GM21515 (cell line): ENCODE results near the gene KANSL3.
"Not testable (repeated sequence)": the region's sequence is repeated elsewhere in the genome, so short reads cannot be mapped to it uniquely, and the experiment has no call there.

Experiments
- ATAC-seq: cut with Tn5 transposase; IDR thresholded peaks from one replicate; pipeline ENCODE4 v1.9.1; 2021; ENCODE audit not compliant: unreplicated experiment

The KANSL3 gene

DNA sequence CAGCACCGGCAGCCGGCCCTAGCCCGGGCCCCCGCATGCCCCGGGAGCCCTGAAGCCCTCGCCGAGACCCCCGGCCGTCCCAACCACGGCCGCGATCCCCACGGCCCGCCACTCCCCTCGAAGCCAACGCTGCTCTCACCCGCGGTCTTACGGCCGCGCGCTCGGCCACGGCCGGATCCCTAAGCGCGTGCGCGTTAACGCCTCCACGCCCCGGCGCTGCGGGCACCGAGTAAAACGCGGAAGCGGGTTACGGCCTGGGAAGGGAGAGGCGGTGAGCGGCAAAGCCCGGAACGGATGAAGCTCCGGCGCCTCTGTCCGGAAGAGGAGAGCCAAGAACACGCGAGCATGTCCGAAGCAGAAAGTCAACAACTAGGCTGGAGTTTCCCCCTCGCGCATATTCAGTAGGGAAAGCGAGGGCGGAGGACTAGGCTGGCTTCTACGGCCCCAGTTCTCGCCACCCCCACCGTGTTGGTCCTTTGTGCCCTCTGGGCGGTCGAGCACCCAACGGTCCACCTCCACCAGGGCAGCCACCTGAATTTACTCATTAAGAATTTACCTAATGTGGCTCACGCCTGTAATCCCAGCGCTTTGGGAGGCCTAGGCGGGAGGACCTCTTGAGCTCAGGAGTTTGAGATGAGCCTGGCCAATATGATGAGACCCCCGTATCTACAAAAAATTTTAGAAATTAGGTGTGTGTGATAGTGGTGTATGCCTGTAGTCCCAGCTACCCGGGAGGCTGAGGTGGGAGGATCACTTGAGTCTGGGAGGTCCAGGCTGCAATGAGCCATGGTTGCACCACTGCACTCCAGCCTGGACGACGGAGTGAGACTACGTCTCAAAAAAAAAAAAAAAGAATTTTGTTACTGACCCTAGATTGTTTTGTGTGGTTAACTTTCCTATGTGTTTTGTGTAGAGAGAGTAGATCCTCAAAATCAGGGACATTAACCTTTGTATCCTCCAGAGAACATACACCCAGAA is at the start of gene KANSL3:
KANSL3 (minus strand) TSS at position 169 of the 978 bp plus-strand sequence. CDS start 1,177 bp downstream, outside the sequence.
- ATAC-seq: peak; percentile 64

DNA sequence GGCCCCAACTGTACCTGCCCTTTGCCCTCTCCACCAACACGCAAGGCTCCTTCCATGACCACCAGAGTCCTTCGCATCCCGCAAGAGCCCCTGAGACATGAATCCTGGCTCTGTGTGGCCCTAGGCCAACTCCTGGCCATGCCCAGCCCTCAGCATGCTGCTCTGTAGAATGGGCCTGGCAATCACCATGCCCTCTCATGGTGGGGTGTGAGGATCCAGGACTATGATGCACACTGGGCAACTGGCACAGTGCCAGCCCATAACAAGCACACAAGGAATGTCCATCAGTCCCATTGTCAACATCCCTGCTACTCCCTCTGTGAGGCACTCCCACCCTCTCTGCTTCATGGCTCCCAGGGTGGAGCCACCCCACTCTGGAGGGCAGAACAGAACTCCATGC is 49.2 kb upstream of the KANSL3 start:
- ATAC-seq: no peak

DNA sequence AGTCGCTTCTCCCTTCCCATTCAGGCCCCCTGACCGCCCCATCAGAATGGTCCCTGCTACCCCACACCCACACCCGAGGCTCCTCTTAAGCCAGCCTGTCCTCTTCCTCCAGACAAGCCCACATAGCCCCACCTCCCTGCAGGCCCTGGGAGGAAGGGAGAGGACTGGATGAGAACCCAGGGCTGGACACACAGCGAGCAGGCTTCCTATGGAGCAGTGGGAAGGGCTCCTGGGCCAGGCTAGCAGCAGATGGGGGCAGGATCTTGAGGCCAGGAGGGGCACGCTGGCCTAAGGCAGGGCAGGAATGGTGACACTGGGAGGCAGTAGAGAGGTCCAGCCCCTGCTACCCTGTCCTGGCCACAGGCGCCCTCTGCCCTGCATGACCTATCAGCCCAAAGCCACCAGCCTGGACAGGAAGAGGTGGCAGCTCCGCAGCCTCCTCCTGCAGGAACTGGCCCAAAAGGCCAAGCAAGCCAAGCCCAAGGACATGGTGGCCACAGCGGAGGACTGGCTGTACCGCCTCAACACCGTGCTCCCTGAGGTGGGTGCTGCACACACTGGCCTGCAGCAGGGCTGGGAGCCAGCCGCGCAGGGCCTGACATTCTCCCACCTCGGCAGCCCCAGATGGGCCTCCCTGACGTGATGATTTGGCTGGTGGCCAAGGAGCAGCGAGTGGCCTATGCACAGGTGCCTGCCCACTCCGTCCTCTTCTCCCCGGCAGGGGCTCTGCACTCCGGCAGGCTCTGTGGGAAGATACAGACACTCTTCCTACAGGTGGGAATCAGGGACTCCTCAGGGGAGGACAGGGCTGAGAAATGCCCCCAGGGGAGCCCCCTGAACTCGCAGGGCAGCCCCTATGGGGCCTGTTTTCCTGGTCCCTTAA is 47.7 kb upstream of the KANSL3 start:
- no peak for ATAC-seq

DNA sequence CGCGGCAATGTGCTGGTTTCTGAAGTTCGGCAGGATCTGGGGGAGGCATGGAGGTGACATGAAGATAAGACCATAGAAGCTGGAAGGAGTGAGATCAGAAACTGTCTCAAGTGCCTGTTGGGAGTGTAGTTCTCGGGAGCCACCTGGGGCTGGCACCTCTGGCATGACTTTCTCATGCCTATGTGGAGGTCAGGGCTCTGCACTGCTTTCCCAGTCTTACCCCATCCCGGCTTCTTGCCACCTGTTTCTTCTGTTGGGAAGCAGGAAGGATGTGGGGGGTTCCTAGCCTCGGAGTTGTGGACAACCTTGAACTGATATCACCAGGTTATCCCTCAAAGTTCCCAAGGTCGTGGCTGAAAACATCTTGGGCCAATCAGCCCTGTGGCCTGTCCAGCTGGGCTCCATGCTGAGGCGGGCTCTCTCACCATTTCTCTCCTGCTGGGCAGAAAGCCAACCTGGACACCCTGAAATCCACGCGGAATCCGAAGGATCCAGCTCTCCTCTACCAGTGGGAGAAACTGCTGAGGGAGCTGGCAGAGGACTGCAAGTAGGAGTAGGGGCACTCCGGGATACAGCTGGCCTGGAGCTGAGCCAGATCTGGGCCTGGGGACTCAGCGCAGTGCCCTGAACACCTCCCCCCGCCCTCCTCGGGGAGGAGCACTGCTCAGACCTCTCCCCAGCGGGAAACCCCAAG is 46.9 kb upstream of the KANSL3 start:
- no peak for ATAC-seq

DNA sequence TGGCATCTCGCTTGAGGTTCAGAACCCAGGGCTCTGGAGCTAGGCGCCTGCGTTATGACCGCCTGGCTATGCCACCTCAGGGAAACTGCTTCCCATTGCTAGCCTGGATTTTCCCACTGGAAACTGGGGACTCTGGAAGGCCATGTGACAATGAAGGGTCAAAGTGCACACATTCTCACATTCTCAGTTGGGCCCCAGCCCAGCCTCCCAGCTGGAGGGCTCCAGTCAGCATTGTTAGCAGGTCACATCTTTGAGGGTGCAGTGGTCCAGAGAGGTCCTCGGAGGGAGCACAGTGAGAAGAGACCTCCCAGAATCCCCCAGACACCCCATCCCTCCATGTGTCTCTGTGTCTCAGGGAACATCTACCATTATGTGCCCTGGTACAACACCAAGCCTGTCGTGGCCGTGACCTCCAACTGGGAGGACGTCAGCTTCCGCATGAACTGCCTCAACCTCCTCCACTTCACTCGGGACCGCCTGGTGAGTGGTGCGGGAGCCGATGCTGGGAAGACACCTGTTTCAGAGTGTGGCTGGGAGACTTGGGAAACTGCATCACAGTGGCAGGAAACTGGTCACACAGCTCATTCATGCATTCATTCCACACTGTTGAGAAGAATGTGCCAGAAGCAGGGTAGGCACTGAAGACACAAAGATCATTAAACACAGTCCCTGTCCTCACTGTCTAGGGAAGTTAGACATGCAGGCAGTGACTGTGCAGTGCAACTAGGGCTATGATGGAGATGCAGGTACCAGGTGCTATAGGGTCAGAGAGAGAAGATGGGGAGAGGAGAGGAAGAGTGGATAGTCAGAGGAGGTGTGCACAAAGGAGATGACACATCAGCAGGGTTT is 46.1 kb upstream of the KANSL3 start:
- ATAC-seq: no peak

DNA sequence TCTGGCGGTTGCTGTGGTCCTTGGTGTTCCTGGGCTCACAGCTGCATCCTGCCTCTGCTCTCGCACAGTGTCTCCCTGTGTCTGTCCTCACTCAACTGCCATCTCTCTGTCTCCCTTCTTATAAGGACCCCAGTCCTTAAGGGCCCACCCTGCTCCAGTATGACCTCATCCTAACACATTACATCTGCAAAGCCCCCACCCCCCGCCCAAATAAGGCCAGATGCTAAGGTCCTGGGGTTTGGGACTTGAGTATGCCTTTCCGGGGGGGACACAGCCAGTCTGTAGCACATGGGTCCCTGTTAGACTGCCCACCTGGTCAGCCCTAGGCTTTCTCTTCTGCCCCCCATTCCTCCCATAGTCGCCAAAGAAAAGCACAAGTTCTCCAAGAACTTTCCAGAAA is 45.2 kb upstream of the KANSL3 start:
- no peak for ATAC-seq

DNA sequence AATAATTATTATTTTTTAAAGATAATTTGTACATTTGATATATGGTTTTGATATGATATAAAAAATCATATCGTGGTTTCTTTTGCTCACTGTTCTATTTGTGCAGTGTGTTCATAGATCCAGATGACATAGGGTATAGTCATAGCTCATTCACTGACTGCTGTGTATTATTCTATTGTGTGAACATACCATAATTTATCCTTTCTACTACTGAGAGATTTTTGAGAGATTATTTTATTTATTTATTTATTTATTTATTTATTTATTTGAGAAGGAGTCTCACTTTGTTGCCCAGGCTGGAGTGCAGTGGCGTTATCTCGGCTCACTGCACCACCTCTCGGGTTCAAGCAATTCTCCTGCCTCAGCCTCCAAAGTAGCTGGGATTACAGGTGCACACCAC is 43.4 kb upstream of the KANSL3 start:
- ATAC-seq: no peak

DNA sequence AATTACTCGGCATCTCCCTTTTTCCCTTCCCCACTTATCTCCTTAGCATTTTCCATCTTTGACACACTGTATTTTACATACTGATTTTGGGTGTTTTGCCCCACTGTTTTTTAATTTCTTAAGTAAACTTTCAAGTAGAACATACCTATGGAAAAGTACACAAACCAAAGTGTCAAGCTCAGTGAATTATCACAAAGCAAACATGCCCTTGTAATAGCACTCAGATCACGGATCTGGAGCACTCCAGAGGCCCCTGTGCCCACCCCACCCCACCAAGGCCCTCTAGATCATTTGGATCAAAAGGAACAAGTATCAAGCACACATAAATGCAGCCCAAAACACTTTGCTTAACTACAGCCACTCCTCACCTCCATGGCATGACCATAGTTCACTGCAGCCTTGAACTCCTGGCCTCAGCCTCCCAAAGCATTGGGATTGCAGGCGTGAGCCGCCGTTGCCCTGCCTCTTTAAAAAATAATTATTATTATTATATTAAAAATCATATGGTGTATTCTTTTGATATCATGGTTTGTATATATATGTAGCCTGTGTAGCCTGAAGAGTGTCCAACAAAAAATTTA is 42.5 kb upstream of the KANSL3 start:
- ATAC-seq: no peak

DNA sequence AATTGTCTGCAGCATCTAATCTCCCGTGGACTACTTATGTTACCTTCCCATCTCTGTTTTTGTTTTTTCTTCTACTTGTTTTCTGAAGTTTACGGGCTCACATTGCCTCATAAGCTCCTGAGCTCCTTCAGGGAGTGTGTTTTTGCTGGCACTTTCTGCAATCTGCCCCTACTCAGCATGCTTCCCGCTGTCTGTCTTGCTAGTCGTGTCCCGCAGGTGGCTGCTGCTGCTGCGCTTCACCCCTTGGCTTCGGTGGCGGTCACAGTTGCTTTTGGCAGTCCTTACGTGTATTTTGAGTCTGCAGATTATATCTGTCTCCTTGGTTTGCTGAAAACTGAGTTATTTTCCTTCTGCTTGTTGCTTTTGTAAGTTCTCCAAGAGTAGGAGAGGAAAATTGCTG is 41.7 kb upstream of the KANSL3 start:
- no peak for ATAC-seq

DNA sequence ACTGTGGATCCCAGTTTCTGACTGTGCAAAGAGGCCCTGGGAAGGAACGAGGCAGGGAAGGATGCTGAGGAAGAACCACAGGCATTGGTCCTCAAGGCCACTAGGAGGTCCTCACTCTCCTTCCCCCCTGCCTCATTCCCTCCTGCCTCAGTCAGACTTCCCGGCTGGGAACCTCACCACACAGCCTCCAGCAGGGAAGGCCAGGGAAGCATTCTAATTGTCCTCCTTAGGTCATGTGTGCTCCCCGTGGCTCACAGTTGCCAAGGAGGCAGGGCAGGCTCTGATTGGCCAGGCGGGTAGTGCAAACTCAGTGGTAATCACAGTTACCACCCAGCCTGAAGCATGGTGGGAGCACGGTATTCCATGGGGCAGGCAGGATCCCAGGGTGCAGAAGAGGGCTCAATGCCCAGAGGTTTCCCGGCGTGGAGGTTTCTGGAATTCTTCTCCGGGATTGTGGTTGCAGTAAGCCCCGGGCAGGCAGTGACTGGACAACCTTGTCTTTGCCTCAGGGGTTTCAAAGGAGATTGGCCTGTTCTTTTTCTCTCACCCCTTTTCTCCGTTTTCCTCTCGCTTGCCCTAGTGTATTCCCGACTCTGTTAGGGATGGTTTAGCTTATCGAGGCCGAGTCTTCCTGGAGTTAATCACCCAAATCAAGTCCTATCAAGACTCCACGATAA is 31.6 kb upstream of the KANSL3 start:
- ATAC-seq: no peak

DNA sequence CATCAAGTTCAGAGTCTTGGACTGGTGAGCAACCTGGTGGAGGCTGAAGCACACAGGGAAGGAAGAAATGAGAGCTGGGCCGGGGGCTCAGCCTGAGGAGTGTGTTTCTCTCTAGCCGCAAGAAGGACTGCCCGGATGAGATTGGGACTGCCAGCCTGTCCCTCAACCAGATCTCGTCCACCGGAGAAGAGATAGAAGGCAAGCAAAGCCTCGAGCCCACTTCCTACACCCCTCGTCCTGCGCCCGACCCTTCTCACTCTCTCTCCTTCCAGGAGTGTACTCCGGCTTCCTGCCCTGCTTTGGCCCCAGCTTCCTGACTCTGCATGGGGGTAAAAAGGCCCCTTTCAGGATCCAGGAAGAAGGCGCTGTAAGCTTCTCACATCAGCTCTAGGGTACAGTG is 30.7 kb upstream of the KANSL3 start:
- ATAC-seq: no peak

DNA sequence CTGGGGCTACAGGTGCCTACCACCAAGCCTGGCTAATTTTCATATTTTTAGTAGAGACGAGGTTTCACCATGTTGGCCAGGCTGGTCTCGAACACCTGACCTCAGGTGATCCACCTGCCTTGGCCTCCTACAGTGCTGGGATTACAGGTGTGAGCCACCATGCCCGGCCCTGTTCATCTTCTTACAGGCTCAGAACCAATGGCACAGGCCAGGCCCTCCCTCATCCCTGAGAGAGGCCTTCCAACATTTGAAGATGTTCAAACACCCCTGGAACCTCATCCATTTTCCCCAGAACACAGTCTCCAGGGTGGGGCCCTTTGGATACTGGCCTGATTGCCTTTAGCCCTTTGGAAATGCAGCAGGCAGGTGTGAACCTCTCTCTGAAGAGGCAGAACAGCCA is 27.6 kb upstream of the KANSL3 start:
- ATAC-seq: not testable (repeated sequence)

DNA sequence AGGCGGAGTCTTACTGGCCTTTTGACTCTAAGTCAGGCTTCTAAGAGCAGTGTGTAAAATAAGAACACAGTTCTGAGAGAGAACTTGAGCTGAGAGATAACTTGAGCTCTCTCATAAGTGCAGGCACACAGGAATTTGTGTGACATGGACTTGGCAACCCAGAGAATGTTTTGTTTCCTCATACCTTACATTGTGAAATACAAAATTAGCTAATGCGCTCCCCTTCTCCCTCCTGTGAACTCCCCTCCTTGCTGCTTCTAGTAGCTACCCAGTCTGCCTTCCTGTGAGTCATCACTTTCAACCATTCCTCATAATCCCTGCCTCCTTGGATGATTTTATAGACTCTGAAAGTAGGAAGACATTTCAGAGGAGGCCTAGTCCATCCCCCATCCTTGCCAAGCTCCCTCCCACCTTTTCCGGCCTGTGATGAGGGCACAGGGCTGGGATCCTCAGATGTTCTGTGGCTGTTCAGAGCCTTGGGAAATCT is 27.0 kb upstream of the KANSL3 start:
- ATAC-seq: no peak

DNA sequence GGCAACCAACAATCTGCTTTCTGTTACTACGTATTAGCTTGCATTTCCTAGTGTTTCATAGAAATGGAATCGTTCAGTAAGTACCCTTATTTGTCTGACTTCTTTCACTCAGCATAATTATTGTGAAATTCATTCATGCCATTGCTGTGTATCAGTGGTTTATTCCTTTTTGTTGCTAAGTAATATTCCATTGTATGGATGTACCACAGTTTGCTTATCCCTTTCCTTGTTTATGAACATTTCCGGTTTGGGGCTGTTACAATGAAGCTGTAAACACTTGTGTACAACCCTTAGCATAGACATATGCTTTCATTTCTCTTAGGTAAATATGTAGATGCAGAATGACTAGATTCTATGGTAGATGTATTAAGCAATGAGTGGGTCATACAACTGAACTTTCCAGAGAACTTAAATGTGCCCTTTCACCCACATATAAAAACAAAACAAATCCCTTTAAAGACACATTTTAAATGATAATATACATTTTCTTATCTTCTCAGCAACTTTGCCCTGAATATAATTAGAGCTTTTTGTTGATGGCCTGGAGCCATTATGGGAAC is 26.3 kb upstream of the KANSL3 start:
- no peak for ATAC-seq

DNA sequence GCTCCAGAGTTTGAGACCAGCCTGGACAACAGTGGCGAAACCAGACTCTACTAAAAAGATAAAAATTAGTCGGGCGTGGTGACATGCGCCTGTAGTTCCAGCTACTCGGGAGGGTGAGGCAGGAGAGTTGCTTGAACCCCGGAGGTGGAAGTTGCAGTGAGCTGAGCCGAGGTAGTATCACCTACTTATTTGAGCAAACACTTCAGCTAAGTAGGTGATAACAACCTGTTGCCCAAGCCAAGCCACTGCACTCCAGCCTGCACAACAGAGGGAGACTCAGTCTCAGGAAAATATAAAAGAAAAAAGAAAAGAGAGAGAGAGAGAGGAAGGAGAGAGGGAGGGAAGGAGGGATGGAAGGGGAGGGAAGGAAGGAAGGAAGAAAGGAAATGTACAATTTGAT is 25.7 kb upstream of the KANSL3 start:
- ATAC-seq: no peak

DNA sequence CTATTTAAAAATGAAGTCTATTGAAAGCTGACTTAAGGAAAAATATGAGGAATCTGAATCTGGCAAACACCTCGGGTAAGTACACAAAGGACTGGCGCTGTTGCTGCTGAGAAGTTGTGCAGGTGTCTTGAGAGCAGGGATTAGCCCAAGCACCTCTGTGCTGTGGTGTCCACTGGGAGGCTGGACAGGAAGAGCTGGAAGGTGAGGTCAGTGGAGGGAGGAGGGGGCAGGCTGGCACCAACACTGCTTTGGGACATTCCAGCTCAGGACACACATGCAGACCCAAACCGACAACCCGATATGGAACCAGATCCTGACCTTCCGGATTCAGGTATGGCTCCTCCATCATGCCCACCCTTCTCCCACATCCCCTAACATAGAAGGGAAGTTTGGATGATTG is 25.1 kb upstream of the KANSL3 start:
- no peak for ATAC-seq

DNA sequence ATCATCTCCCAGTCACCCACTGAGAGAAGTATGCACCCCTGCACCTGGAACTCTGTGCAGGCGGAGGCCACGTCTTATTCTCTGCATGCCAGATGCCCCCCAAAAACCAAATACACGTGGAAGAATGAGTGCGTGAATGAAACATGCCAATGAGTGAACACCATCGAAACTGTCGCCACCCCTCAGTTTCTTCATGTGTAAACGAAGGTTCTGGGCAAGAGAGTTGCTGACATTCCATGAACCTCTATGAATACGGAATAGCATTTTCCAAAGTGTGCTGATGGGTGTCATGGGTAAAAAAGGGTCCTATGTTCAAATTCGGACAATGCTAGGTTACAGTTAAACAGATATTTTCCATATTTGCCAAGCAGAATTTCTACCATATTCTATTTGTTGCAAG is 24.2 kb upstream of the KANSL3 start:
- no peak for ATAC-seq

DNA sequence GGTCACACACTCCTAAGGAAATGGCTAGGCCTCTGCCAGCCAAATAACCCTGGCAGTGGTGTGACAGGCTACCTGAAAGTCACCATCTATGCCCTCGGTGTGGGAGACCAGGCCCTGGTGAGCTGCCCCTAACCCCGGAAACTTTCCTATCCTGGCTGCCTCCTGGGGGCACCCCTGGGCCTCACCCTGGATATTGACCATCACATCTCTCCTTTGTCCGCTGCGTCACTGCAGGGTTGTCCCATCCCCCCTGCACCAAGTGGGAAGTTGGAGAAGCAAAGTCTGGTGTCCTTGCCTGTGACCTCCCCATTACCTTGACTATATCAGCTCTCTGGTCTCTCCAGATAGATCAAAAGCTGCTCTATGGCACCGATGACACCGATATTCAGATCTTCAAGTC is 23.2 kb upstream of the KANSL3 start:
- no peak for ATAC-seq

DNA sequence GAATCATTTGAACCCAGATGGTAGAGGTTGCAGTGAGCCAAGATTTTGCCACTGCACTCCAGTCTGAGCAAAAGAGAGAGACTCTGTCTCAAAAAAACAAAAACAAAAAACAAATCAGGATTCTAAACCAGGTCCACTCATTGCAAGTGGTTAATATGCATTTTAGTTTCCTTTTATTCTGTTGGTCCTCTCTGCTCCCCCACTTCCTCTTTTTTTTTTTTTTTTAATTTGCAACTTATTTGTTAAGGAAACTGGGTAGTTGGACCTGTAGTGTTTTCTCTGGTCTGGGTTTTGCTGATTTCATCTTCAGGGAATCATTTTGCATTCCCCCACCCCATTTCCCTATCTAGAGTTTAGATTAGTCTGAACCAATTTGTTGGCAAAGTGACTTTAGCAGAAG is 18.4 kb upstream of the KANSL3 start:
- no peak for ATAC-seq
